EH (cell line): ENCODE results near the gene ASB6.
"Not testable (repeated sequence)": the region's sequence is repeated elsewhere in the genome, so short reads cannot be mapped to it uniquely, and the experiment has no call there.

Experiments used
- DNase-seq: peaks from one replicate; pipeline ENCODE4 v3.0.0-alpha.2; 2015; ENCODE audit warnings: low read depth

ASB6 gene

GRCh38 chr9:129666575-129666974, 24.6 kb upstream of the ASB6 start:
- no peak for DNase-seq

- peak; percentile 33 for DNase-seq
These were observed 24.0 kb upstream of the ASB6 start for GRCh38 chr9:129665814-129666520.

- DNase-seq = peak; percentile 84
These were observed 23.4 kb upstream of the ASB6 start, which contains the start of gene PRRX2 for GRCh38 chr9:129665389-129665775. PRRX2 (plus strand) TSS chr9:129665647; CDS start chr9:129665868, 221 bp downstream.

- peak; percentile 41 for DNase-seq
These were observed 22.9 kb upstream of the ASB6 start for GRCh38 chr9:129664746-129665388.

GRCh38 chr9:129662239-129662638, 20.3 kb upstream of the ASB6 start:
- not testable (repeated sequence) for DNase-seq

GRCh38 chr9:129661029-129661428, 19.1 kb upstream of the ASB6 start:
- DNase-seq = no peak

GRCh38 chr9:129656795-129657390, 14.9 kb upstream of the ASB6 start:
- DNase-seq = peak; percentile 85

- DNase-seq = no peak
These were observed 13.7 kb upstream of the ASB6 start for GRCh38 chr9:129655696-129656095.

- no peak for DNase-seq
These were observed 13.2 kb upstream of the ASB6 start for GRCh38 chr9:129655154-129655553.

GRCh38 chr9:129654554-129655040, 12.6 kb upstream of the ASB6 start:
- no peak for DNase-seq

GRCh38 chr9:129653823-129654553, 12.0 kb upstream of the ASB6 start:
- no peak for DNase-seq

GRCh38 chr9:129650680-129651235, 8.8 kb upstream of the ASB6 start:
- DNase-seq = no peak

GRCh38 chr9:129649726-129650679, 8.1 kb upstream of the ASB6 start:
- peak; percentile 31 for DNase-seq

GRCh38 chr9:129648764-129649115, 6.8 kb upstream of the ASB6 start:
- DNase-seq = no peak

- peak; percentile 52 for DNase-seq
These were observed 6.3 kb upstream of the ASB6 start for GRCh38 chr9:129648092-129648763.

- DNase-seq = no peak
These were observed 5.7 kb upstream of the ASB6 start for GRCh38 chr9:129647635-129648034.

GRCh38 chr9:129646654-129647053, 4.7 kb upstream of the ASB6 start:
- DNase-seq = no peak

- DNase-seq = no peak
These were observed 4.3 kb upstream of the ASB6 start for GRCh38 chr9:129646252-129646651.

GRCh38 chr9:129644902-129645301, 3.0 kb upstream of the ASB6 start:
- DNase-seq = no peak

- DNase-seq = no peak
These were observed 2.4 kb upstream of the ASB6 start for GRCh38 chr9:129644365-129644764.
